ENCODE data around the gene MAPK10.

GRCh38 chr4:86106475-86106874 lies 253.4 kb downstream of the MAPK10 start:
- TF ChIP-seq CTCF (conservative IDR thresholded peaks at IDR 0.05; ENCODE audit: low read length) (no peak), EZH2phosphoT487 (IDR thresholded peaks at IDR 0.05; ENCODE audit: borderline replicate concordance, low read depth, low read length) (no peak)
